HG03095 (cell line): ENCODE measurements around the gene PCNX3.

Source experiments
- ATAC-seq: cut with Tn5 transposase; IDR thresholded peaks from one replicate; pipeline ENCODE4 v1.9.1; 2021; ENCODE audit warnings: moderate library complexity; ENCODE audit not compliant: unreplicated experiment

The PCNX3 gene

GRCh38 chr11:65596520-65596919, 19.1 kb upstream of the PCNX3 start:
- ATAC-seq = no peak

GRCh38 chr11:65598258-65598699, 17.3 kb upstream of the PCNX3 start:
- ATAC-seq = no peak

GRCh38 chr11:65599216-65599954, 16.2 kb upstream of the PCNX3 start:
- no peak for ATAC-seq

GRCh38 chr11:65599955-65600246, 15.7 kb upstream of the PCNX3 start:
- ATAC-seq = no peak

GRCh38 chr11:65604258-65604657, 11.3 kb upstream of the PCNX3 start:
- no peak for ATAC-seq

- ATAC-seq = no peak
Measured at GRCh38 chr11:65606876-65607613, 8.5 kb upstream of the PCNX3 start.

- no peak for ATAC-seq
Measured at GRCh38 chr11:65607614-65608426, 7.8 kb upstream of the PCNX3 start.

- ATAC-seq = no peak
Measured at GRCh38 chr11:65609229-65609628, 6.3 kb upstream of the PCNX3 start.

GRCh38 chr11:65609665-65610064, 5.9 kb upstream of the PCNX3 start:
- ATAC-seq = no peak

GRCh38 chr11:65610404-65610803, 5.2 kb upstream of the PCNX3 start:
- ATAC-seq = no peak

GRCh38 chr11:65611028-65611757, 4.4 kb upstream of the PCNX3 start:
- ATAC-seq = no peak

GRCh38 chr11:65611758-65612603, 3.6 kb upstream of the PCNX3 start:
- ATAC-seq = no peak

- ATAC-seq = no peak
Measured at GRCh38 chr11:65612691-65613090, 2.9 kb upstream of the PCNX3 start.

GRCh38 chr11:65613091-65613928, 2.3 kb upstream of the PCNX3 start:
- no peak for ATAC-seq

GRCh38 chr11:65615950-65616574, 486 bp downstream of the PCNX3 start:
- ATAC-seq = no peak

GRCh38 chr11:65616575-65617001, 1.0 kb downstream of the PCNX3 start:
- ATAC-seq = no peak

- ATAC-seq = no peak
Measured at GRCh38 chr11:65617136-65617850, 1.7 kb downstream of the PCNX3 start.
